H9 (cell line): ENCODE results near the gene TRPM3. TPM values are rescaled to one million over a fixed set of nuclear protein-coding genes. Genes with fewer than 3 reads are reported as not detected.

ENCODE experiments used
- DNase-seq: peaks from one replicate; pipeline ENCODE4 v3.0.0-alpha.2; 2017
- H2AFZ ChIP-seq: one replicate; pipeline ENCODE4 v1.6.1; 2013; ENCODE audit warnings: mild to moderate bottlenecking, low read length, control low read depth, moderate library complexity
- H2AK5ac ChIP-seq: 2 replicates; pipeline ENCODE4 v1.6.1; 2013; ENCODE audit warnings: low read length, control low read depth, mixed read lengths; ENCODE audit not compliant: insufficient read length
- H2BK120ac ChIP-seq: one replicate; pipeline ENCODE4 v1.6.1; 2013; ENCODE audit warnings: low read depth, mild to moderate bottlenecking, low read length, control low read depth, inconsistent platforms; ENCODE audit not compliant: poor library complexity, severe bottlenecking
- H2BK12ac ChIP-seq: 2 replicates; pipeline ENCODE4 v1.6.1; 2013; ENCODE audit warnings: low read length, control low read depth, mixed read lengths, low read depth; ENCODE audit not compliant: insufficient read length
- H2BK15ac ChIP-seq: 2 replicates; pipeline ENCODE4 v1.6.1; 2013; ENCODE audit warnings: low read depth, low read length, control low read depth
- H2BK20ac ChIP-seq: one replicate; pipeline ENCODE4 v1.6.1; 2013; ENCODE audit warnings: low read depth, mild to moderate bottlenecking, low read length, control low read depth, inconsistent platforms; ENCODE audit not compliant: poor library complexity, severe bottlenecking
- H2BK5ac ChIP-seq: 2 replicates; pipeline ENCODE4 v1.6.1; 2013; ENCODE audit warnings: low read length, control low read depth, mixed read lengths; ENCODE audit not compliant: insufficient read length
- H3K14ac ChIP-seq: 2 replicates; pipeline ENCODE4 v1.6.1; 2013; ENCODE audit warnings: low read length, control low read depth; ENCODE audit not compliant: insufficient read depth
- H3K18ac ChIP-seq: 2 replicates; pipeline ENCODE4 v1.6.1; 2013; ENCODE audit warnings: low read depth, mild to moderate bottlenecking, mixed read lengths, low read length, control low read depth; ENCODE audit not compliant: insufficient read length
- H3K23ac ChIP-seq: 2 replicates; pipeline ENCODE4 v1.6.1; 2013; ENCODE audit warnings: low read length, control low read depth, mixed read lengths, low read depth; ENCODE audit not compliant: insufficient read length
- H3K23me2 ChIP-seq: 2 replicates; pipeline ENCODE4 v1.6.1; 2013; ENCODE audit warnings: low read depth, mild to moderate bottlenecking, mixed read lengths, low read length, control low read depth; ENCODE audit not compliant: insufficient read length, poor library complexity, severe bottlenecking
- H3K27ac ChIP-seq: 2 replicates; pipeline ENCODE4 v1.5.1; 2013; ENCODE audit warnings: low read length, control low read depth, mixed read lengths, low read depth; ENCODE audit not compliant: insufficient read length
- H3K27me3 ChIP-seq: 2 replicates; pipeline ENCODE4 v1.6.1; 2013; ENCODE audit warnings: low read length, control low read depth, inconsistent platforms; ENCODE audit not compliant: insufficient read depth
- H3K4ac ChIP-seq: 2 replicates; pipeline ENCODE4 v1.6.1; 2013; ENCODE audit warnings: low read depth, mild to moderate bottlenecking, control low read depth, inconsistent platforms, low read length, moderate library complexity
- H3K4me1 ChIP-seq: 2 replicates; pipeline ENCODE4 v1.6.1; 2013; ENCODE audit warnings: low read length, control low read depth, inconsistent platforms; ENCODE audit not compliant: insufficient read depth
- H3K4me2 ChIP-seq: 2 replicates; pipeline ENCODE4 v1.6.1; 2013; ENCODE audit warnings: low read length, control low read depth, mixed read lengths; ENCODE audit not compliant: insufficient read length, insufficient read depth
- H3K56ac ChIP-seq: 2 replicates; pipeline ENCODE4 v1.6.1; 2013; ENCODE audit warnings: low read depth, mild to moderate bottlenecking, mixed read lengths, low read length, control low read depth; ENCODE audit not compliant: insufficient read length
- H3K79me1 ChIP-seq: 2 replicates; pipeline ENCODE4 v1.6.1; 2013; ENCODE audit warnings: low read depth, mild to moderate bottlenecking, moderate library complexity, low read length, control low read depth, inconsistent platforms; ENCODE audit not compliant: insufficient read depth, poor library complexity, severe bottlenecking
- H3K79me2 ChIP-seq: 2 replicates; pipeline ENCODE4 v1.6.1; 2013; ENCODE audit warnings: low read length, control low read depth, inconsistent platforms; ENCODE audit not compliant: insufficient read depth
- H3K9ac ChIP-seq: 2 replicates; pipeline ENCODE4 v1.6.1; 2013; ENCODE audit warnings: low read length, control low read depth, mixed read lengths; ENCODE audit not compliant: insufficient read length; ENCODE audit errors: extremely low read depth
- H3K9me3 ChIP-seq: one replicate; pipeline ENCODE4 v1.6.1; 2013; ENCODE audit warnings: low read depth, low read length, inconsistent platforms; ENCODE audit not compliant: control insufficient read depth
- H3T11ph ChIP-seq: one replicate; pipeline ENCODE4 v1.6.1; 2013; ENCODE audit warnings: mild to moderate bottlenecking, low read length, control low read depth, inconsistent platforms
- H4K20me1 ChIP-seq: one replicate; pipeline ENCODE4 v1.6.1; 2013; ENCODE audit not compliant: control insufficient read depth, insufficient read length, insufficient read depth
- H4K5ac ChIP-seq: 2 replicates; pipeline ENCODE4 v1.6.1; 2013; ENCODE audit warnings: low read depth, mild to moderate bottlenecking, mixed read lengths, low read length, control low read depth; ENCODE audit not compliant: insufficient read length
- H4K8ac ChIP-seq: replicated peaks from 2 replicates; pipeline ENCODE4 v1.6.1; 2013; ENCODE audit warnings: low read length, control low read depth, mixed read lengths, low read depth; ENCODE audit not compliant: insufficient read length
- H4K91ac ChIP-seq: 2 replicates; pipeline ENCODE4 v1.6.1; 2013; ENCODE audit warnings: low read depth, mild to moderate bottlenecking, moderate library complexity, mixed read lengths, low read length, control low read depth; ENCODE audit not compliant: insufficient read length
- H3K27ac Mint-ChIP-seq, 3 experiments: 2 replicates in 2 of 3; 3 replicates in 1 of 3; pipeline ENCODE4 v1.8.0; 2020 to 2021; ENCODE audit warnings: mixed read lengths in 3 of 3, mild to moderate bottlenecking in 1 of 3, moderate library complexity in 1 of 3
- H3K27me3 Mint-ChIP-seq: 2 replicates; pipeline ENCODE4 v1.8.0; 2021; ENCODE audit warnings: low read depth, mild to moderate bottlenecking, moderate library complexity, mixed read lengths
- H3K36me3 Mint-ChIP-seq, 3 experiments: 2 replicates in 2 of 3; 3 replicates in 1 of 3; pipeline ENCODE4 v1.8.0; 2020 to 2021; ENCODE audit warnings: low read depth in 3 of 3, mixed read lengths in 3 of 3; ENCODE audit not compliant: insufficient read depth in 1 of 3
- H3K4me1 Mint-ChIP-seq, 2 experiments: 2 replicates each; pipeline ENCODE4 v1.8.0; 2020; ENCODE audit warnings: mixed read lengths in 2 of 2
- H3K4me3 Mint-ChIP-seq, 2 experiments: 2 replicates in 1 of 2; 3 replicates in 1 of 2; pipeline ENCODE4 v1.8.0; 2020 to 2021; ENCODE audit warnings: mild to moderate bottlenecking in 2 of 2, mixed read lengths in 2 of 2, moderate library complexity in 1 of 2
- H3K9me3 Mint-ChIP-seq, 2 experiments: 2 replicates in 1 of 2; 3 replicates in 1 of 2; pipeline ENCODE4 v1.8.0; 2020; ENCODE audit warnings: mild to moderate bottlenecking in 2 of 2, mixed read lengths in 2 of 2, moderate library complexity in 1 of 2
- CTCF ChIP-seq: fragments of 200-600 bp; sonication (generic); conservative IDR thresholded peaks from 3 replicates; pipeline ENCODE4 v1.8.0; 2021; ENCODE audit warnings: antibody characterized with exemption, mild to moderate bottlenecking
- WGBS: extraction: QIAGEN DNeasy Blood & Tissue Kit; methylation state at CpG from one replicate; pipeline ENCODE4 v1.1.7; 2013; ENCODE audit warnings: missing lambda C conversion rate, low lambda C conversion rate, mixed read lengths; ENCODE audit not compliant: insufficient read length; ENCODE audit errors: extremely low coverage; 5-methylcytosine and 5-hydroxymethylcytosine counted together
- total RNA-seq: library from RNA; stranded (reverse); gene quantifications from 2 replicates; pipeline ENCODE4 v1.2.1, GENCODE V29; 2021

The TRPM3 gene
- total RNA-seq, 1 experiment from 2014 or later: 10.3 TPM

GRCh38 chr9:70618784-70619183 is 502.6 kb downstream of the TRPM3 start:
- Mint-ChIP-seq H3K4me3 (no peak overlapping the region), H3K27ac (no peak overlapping the region), H3K36me3 (peaks cover 10 to 20% (median 10%) of the 10 kb centered on the region in 3 experiments), H3K9me3 (peaks cover 0 to 8% of the 10 kb centered on the region in 2 experiments; a peak in 3 of 5 replicates), H3K27me3 (no peaks in the 10 kb centered on the region), H3K4me1 (no peaks in the 10 kb centered on the region)
- Histone ChIP-seq H3K23me2 (no peaks in the 10 kb centered on the region), H2AK5ac (no peak overlapping the region), H2BK12ac (no peak overlapping the region), H3K18ac (no peak overlapping the region), H4K20me1 (no peaks in the 10 kb centered on the region), H4K8ac (no peak overlapping the region), H3K4me1 (no peaks in the 10 kb centered on the region), H2BK15ac (no peak overlapping the region), H2BK5ac (no peak overlapping the region), H3K79me2 (no peaks in the 10 kb centered on the region), H2AFZ (no peak overlapping the region), H3K14ac (no peak overlapping the region), H3K23ac (no peak overlapping the region), H3K79me1 (no peaks in the 10 kb centered on the region), H2BK20ac (no peak overlapping the region), H2BK120ac (no peak overlapping the region), H3K4ac (no peak overlapping the region), H3K27ac (no peak overlapping the region), H3T11ph (no peak overlapping the region), H4K91ac (no peak overlapping the region), H3K9ac (no peak overlapping the region), H4K5ac (no peak overlapping the region), H3K9me3 (no peaks in the 10 kb centered on the region), H3K4me2 (no peak overlapping the region), H3K27me3 (no peaks in the 10 kb centered on the region), H3K56ac (no peak overlapping the region)
- TF ChIP-seq CTCF: no peak
- no CpG with 5 or more reads among the region's 17 CpGs for WGBS
- no peak for DNase-seq
